Ureter (tissue), 1 donor: Measurements from ENCODE around the gene LHFPL2. TPM values are rescaled to one million over a fixed set of nuclear protein-coding genes. Genes with fewer than 3 reads are reported as not detected.

Experiments used
- DNase-seq: peaks from one replicate; pipeline ENCODE4 v3.0.0-alpha.2; 2020; ENCODE audit warnings: low spot score
- total RNA-seq: library from RNA; stranded (reverse); gene quantifications from one replicate; pipeline ENCODE4 v1.2.4, GENCODE V29; 2023
- donor health status: DM: yes; HTN: yes; CAD: no.

Gene LHFPL2
- total RNA-seq, 1 donor from 2014 or later = 33.3 TPM

DNA sequence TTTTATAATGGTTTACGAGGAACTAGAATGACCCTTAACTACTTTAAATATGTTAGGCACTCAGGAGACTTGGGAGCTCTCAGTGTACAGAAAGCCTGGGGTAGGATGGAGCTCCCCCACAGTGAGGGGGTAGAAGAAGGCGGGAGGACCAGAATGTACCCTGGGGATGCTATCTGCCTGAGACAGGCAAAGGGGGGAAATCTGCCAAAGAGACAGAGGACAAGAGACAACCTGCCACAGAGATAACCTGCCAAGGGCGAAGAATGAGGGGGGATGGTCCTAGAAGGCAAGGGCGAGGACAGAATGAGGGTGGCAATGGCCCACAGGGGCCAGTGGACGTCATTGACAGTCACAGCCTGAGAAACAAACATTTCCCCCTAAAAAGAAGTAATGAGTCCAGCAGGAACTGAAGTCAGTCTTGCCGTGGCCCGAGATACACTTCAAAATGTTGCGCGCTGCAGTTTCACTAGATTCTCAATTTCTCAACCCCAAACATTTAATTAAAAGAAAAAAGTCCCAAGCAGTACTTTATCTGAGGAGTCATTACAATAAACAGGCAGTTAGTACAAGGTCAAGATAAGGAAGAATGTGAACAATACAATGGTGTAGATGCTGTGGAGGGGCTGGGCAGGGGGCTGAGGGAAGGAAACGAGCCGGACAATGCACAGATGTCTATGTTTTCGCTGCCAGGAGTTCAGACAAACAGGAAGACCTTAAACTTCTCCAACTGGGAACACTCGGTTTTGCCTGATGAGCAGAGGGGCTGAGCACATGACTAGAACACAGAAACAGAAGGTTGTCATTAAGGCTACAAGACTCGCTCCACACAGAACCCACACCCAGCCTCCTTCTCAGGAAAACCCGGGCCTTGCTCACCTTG, 125.0 kb downstream of the LHFPL2 start:
- no peak for DNase-seq

DNA sequence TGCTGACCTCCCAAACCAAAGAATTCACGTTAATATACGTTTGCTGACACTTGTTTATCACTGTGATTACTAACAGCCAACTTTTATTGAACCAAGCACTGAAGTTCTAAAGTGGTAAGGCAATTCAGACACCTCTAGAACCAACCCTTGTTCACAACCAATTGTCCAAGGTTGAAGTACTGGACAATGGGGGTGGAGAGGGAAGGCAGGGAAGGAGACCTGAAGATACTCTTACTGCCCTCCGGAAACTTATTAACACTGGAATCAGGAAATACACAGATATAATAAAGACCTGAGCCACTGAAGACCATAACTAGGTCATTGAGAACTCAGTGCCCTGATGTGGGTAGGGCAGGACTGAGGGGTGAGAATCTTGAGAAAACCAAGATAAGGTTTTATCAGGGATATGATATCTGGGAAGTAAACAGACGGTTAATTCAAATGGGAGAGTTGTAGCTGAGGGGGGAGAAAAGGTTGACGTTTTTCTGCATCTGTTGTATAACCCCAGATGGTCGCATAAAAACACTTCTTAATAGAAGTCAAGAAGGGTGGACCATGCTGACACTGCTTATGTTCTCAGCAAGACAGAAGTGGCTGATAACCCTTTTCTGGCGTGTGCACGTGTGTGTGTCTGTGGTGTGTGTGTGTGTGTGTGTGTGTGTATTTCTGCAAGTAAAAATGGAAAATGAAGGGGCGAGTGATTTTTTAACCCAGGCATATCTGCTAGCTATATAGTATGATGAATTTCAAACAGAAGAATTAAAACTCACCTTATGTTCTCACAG, 125.9 kb downstream of the LHFPL2 start:
- no peak for DNase-seq

DNA sequence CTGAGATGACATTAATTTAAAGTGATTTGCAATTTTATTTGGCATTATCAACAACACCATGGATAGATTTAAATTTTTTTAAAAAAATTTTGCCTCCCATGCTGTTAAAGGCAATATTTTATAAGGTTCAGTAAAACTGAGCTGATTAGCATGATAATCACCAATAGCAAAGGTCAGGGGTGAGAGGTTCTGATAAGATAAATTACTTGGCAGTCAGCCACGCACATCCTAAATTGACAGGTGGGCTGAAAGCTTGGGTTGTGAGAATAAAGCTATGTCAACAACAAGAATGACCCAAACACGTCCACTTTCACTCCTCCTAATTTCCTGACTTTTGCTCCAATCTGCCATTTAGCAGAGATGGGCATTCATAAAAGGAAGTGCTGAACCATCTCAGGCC, 127.1 kb downstream of the LHFPL2 start:
- DNase-seq = no peak

DNA sequence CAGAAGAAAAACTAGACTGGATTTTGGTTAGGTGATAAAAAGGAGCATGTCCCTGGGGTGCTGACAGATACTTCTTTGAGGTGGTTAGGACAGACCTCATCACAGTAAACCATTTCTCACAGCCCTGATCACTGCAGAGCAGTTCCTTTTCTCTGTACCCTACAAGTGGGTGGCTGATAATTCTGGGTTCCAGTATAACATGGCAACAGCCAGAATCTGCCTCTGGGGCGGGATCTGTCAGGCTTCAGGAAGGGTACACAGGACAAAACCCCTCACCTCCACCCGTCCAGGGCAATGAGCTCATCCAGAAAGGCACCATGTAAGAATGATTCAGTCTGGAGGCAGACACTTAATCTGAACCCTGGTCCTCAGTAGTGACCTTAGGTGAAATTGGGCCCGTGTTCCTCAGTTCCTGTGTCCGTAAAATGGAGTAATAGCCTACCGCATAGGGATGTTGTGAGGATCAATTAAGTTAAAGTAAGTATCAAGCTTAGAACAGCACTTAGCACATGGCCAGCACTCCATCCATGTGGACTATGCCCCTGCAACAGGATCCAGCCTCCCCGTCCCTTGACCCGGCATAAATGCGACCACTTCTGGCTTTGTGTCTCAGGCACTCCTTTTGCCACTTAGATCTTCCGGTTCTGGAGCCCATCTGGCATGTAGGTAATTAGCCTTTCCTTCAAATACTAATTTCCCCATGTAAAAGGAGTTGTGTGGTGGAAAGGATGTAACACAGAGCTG, 129.2 kb downstream of the LHFPL2 start:
- DNase-seq = no peak

DNA sequence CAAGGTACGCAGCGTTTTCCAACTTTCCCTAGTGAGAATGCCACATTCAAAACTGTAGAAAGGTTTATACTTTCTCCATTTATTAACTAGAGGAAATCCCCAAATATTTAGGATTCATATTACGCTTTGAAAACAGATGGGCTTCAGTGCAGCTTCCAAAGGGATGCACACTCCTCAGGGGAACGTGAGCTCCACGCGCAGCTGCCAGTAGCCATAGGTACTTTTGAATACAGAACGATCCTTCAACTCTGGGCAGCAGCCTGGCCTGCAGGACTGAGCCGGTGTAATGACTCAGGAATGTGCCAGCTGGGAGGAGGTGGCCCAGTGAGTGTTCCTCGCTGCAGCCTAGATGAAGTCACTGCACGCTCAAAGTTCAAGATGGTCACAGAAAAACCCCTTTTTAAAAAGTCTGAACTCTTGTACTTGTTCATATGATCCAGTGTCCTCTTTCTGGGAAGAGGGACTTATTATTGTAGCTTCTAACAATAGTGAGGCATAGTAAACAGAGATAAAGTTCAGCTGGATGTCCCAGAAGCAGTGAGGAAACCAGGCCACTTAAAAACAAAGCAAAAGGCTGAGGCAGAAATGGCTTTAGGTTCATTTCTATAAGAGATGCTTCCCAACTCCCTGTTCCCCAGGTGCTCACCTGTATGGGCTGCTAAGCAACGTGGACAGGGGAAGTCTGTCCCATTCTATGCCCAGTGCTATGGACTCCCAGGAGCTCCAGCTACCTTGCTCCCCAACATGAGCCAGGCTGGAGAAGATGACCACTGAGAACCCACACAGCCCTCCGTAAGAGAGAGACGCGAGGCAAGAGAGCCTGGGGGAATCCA, 130.0 kb downstream of the LHFPL2 start:
- DNase-seq = no peak

DNA sequence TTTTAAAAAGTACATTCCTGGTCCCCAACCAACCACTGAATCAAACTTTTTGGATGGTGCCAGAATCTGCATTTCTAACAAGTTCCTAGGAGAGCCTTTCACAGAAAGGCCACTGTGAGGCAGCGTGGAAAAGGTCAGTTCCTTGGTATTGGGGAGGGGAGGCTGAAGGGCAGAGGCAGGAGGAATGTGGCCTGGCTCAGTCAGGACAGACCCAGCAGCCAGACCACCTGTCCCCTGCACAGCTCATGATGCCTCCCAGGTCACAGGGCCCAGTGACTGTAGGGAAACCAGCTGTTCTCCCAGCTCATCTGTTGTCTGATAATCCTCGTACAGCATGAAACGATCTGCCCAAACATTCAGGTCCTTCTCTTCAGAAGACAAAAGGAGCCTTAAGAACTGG, 132.9 kb downstream of the LHFPL2 start:
- DNase-seq = no peak

DNA sequence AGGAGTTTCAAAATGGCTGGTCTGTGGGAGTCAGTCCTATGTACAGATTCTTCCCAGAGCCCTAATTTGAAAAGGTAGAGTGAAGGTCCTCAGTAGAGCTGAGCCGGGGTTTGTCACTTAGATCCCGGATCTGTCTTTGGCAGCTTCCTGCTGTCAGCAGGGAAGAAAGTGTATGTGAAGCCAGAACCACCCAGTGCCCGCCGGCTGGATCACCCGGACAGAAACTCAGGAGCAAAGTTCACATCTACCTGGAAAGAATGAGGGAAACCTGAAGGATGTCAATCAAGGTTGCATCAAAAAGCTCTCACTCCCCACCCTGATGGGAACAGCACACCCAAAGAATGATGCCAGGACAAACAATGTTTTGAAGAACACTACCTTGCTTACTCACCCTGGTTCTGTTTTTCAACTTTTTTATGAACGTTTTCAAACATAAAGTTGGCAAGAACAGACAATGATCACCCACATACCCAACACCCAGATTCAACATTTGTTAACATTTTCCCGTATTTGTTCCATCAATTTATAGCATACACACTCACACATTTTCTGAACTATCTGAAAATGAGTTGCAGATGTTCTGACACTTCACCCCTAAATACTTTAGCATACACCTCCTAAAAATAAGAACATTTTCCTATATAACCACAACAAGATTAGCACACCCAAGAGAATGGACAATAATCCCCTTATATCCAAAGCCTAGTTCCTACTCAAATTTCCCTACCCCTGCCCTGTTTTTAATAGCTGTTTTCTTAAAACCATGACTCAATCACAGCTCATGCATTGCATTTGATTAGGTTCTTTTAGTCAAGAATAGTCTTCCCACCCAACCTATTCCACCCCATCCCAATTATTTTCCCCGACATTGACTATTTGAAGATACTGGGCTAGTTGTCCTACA, 133.9 kb downstream of the LHFPL2 start:
- DNase-seq = no peak

DNA sequence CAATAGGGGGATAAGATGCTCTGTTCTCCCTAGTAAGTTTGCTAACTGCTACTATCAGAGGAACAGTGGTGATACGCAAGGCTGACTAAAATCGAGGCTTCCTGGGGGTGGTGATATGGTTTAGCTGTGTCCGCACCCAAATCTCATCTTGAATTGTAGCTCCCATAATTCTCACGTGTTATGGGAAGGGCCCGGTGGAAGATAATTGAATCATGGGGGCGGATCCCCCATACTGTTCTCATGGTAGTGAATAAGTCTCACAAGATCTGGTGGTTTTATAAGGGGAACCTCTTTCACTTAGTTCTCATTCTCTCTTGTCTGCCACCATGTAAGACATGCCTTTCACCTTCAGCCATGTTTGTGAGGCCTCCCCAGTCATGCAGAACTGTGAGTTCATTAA, 135.1 kb downstream of the LHFPL2 start:
- no peak for DNase-seq

DNA sequence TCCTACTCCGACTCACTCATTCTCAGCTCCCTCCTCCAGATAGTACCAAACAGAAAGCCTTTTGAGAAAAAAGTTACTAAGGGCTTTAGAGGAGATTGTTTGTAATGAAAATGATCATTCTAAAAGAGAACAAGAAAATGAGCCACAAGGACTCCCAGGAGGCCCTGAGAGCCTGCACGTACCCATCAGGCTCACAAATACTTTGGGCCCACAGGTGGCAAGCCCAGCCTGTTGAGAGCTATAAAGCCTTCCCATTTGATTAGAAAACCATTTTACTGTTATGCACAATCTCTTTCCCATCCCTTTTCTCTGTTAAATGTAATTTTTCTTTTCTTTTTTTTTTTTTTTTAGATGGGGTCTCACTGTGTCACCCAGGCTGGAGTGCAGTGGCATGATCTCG, 136.1 kb downstream of the LHFPL2 start:
- no peak for DNase-seq

DNA sequence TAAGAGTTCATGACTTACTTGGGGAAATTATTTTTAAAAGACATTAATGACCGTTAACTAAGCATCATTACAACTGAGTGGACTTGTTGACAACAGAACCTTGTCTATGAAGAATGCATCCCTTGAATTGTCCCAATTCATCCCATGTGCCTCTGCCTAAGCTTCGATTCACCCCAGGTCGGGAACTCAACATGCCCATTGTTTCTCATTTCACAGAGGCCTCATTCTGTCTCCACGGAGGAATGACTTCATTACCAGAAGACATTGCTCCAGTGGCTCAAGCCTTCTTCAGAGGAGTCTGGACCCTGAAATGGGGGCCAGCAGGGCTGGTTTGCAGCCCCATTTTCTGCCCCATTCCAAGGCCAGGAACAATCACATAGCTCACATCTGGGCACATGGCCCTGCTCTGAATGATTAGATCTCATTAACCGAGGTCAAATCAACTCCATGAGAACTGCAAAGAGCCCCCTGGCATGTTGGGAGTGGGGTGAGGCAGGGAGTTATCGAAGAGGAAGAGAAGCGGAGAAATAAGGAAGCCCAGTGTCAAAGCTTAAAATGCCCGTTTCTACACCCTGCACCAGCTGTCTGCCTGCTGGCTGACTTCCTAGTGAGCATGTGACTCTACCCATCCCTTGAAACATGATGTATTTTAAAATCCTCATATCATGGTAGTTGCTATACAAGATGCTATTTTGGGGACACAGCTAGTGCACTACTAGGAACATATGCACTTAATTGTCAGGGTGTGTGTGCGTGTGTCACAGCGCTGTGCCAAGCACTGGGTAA, 137.3 kb downstream of the LHFPL2 start:
- no peak for DNase-seq

DNA sequence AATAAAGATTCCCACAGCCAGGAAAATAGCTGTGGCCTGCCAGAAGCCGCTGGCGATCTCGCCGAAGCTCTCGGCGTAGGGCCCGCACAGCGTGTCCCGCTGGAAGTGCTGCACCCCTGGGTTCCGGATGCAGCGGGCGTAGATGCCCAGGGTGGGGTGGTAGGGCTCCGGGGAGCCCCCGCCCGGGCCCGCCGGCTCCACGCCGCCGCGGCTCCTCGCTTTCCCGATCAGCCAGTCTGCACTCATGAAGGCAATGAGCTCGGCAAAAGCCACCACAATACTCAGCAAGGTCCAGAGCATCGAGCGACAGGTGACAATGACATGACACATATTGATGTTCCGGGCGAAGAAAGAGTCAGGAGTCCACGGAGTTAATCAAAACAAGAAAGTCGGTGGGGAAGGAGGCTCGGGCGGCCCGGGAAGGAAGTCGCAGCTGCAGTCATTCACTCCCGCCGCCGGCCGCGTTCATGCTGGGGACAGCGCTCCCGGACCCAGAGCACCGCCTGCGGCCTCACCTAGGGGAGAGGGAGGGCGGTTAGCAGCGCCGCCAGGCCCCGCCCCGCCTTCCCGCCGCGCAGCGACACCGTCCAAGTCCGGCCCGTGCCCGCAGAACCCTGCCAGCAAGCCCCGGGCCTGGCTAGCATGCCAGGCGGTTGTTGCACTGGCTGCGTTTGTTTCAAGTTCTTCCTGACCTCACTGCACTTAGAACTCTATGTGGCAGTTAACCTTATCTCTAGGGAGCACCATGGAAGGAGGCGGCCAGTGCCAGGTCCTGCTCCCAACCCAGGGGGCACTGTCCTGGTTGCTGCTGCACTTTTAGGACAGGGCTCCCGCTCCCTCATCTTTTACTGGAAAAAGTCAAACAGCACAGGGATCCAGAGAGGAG, 138.4 kb downstream of the LHFPL2 start:
- DNase-seq = peak; percentile 73

DNA sequence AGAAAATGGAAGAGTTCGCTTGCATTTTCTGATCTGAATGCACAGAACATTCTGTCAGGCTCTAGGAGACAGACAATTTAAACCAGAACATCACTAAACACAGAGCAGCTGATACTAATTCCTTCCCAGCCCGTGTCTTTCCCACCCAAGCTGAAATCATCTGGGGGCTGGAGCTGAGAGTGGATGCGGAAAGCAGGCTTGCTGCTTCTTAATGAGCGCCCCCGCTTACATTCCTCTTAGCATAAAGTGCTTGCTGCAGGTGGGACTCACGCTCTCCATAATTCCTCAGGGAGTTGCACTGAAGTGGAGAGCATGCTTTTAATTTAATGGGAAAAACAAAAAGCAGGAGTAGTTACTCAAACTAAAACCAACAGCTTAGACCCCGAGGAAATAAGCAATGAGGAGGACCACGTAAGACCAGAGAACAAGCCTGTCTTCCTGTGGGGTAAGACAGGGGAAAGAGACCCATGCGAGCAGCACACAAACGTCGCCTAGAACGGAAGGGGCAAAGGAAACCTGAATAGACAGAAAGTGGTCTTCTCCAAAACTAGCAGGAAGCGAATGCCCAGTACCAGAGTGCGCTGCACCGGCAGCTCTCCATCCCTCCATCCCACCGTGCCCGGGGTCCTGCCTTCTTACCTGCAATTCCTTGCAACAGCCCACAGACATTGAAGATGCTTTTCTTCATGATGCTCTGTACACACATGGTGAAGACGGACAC, 139.3 kb downstream of the LHFPL2 start:
- DNase-seq = no peak

DNA sequence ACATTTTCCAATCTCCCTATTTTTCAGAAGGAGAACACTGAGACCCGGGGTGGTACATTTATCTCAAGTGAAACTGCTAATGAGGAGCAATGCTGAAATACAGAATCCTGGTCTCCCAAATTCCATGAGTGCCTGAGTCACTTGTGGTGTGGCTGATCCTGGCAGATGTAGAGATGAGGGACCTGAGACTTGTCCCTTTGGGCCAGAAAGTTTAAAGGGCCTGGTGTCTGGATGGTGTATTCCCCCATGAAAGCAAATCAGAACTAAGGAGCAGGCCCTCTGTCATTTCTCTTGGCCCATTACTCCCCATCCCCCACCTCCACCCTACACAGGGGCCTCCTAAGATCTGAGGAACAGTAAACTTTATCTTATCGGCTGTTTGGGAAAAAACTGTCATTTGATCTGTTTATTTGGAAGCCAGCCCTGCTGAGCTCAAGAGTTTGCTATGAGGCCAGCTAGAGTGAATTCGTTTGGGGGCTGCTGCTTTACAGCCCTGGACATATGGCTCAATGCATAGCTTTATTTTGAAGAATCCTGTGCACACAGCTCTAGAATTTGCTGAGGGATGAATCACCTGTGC, 140.3 kb downstream of the LHFPL2 start:
- DNase-seq = no peak

DNA sequence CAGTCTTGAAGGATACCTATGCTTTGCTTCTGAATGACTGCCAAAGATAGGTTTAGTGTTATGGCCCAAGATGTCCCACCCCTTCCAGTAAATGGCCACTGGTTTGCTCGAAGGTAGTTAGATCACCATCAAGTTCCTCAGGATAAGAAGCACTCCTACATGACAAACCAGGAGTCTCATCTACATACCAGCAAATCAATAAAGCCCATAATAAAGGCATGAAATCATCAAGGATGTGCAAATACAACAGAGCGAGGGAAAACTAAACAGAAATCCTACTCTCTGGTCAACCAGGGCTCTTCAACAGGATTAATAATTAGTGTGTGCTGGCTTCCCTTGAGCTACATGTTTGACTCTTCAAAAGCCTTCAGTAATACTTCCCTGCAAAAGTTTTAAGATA, 141.0 kb downstream of the LHFPL2 start:
- DNase-seq = no peak

DNA sequence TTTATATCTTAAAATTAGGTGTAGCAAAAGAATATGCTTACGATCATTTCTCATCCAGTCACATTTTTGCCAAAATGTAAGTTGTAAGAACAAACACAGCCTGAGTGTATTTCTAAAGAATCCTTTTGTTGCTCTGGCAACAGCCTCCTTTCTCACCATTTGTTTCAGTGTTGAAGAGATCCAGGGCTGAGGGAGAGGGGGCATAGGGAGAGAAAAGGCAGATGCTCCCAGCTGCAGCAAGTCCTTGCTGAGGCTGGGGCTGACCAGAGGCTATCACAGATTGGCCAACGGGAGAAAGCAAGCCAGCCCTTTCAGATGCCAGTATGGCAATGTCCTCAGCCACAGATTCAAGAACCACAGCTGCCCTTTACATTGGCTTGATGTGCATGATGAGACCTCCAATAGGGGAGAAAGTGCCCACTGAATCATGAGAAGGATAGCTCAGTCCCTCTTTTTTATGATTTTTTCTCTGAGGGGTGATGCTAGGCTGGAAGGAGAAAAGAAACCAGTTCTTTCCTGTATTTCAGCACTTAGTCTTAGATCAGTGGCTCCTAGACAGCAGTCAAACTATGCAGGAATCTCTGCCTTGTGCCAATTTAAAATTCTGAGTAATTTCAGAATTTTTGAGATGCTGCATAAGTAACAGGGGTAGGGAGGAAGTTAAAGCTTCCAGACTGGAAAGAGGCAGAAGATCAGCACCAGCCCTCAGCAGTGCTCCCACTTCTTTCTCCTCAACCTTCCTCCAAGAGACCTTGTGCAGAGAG, 142.1 kb downstream of the LHFPL2 start:
- no peak for DNase-seq

DNA sequence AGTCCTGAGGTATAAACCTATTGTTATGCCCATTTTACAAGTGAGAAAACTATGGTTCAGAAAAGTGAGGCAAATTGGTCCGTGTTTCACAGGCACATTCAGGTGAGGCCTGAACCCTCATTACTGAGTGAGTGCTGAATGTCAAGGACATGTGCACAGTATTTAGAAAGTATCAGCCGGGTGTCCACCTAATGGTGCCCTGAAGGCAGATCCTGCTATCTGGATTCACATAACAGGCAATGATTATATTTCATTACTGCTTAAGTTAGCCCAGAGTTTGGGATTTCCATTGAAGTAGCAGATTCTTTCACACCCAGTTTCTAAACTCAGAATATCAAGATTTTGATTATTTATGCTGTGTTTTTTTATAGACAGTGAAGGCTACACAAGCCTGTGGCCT, 142.7 kb downstream of the LHFPL2 start:
- DNase-seq = no peak
